DMS53 treated with DMSO at 0.1 percent for 48 hours (cell line): ENCODE results near the gene PRMT1.
A peak's percentile ranks its signal among the peaks of the same experiment; 100 is the strongest.

Experiments used
- DNase-seq: peaks from one replicate; lab custom pipeline; 2025; ENCODE audit not compliant: unreplicated experiment; lab: John Stamatoyannopoulos, UW

The PRMT1 gene

DNA sequence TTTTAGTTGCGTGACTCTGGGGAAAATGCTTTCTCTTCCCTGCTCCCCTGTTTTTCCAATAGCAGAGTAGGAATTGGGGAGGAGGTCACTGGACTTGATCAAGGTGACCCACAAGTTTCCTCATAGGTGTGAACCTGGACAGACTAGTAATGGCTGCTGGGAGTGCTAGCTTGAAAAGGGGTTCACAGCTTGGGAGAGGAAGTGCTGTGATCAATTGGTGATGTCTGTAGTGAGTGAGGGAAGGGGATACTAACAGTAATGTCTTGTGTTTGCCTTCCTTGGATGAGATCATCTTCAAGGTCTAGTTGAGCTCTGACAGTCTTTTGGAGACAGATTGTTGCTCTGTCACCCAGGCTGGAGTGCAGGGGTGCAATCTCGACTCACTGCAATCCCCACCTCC, 9.6 kb upstream of the PRMT1 start:
- no peak for DNase-seq

DNA sequence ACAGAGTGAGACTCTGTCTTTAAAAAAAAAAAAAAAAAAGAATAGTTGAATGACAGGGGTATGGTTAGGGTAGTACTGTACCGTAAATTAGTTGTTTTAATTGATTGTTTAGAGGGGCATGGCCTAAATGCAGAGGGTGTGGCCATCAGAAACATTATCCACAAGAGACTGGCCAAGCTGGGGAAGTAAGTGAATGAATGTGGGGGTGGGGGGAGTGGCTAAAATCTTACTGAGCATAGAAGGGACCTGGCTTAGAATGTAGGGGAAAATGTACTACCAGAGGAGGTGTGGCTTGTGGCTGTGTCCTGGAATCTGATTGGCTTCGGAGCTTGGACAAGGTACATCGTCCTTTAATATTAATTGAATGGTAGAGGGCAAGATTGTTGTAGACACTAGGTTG, 7.6 kb upstream of the PRMT1 start:
- no peak for DNase-seq

- DNase-seq: peak; percentile 80
Observed at GRCh38 chr19:49672131-49672919, 4.7 kb upstream of the PRMT1 start.

GRCh38 chr19:49676136-49676783, 811 bp upstream of the PRMT1 start:
- peak; percentile 81 for DNase-seq

- peak; percentile 100 for DNase-seq
Observed at GRCh38 chr19:49676784-49677230, 264 bp upstream of the PRMT1 start.

- no peak for DNase-seq
Observed at GRCh38 chr19:49677901-49678674, 1.0 kb downstream of the PRMT1 start.

GRCh38 chr19:49678985-49679770, 2.1 kb downstream of the PRMT1 start:
- DNase-seq: no peak

DNA sequence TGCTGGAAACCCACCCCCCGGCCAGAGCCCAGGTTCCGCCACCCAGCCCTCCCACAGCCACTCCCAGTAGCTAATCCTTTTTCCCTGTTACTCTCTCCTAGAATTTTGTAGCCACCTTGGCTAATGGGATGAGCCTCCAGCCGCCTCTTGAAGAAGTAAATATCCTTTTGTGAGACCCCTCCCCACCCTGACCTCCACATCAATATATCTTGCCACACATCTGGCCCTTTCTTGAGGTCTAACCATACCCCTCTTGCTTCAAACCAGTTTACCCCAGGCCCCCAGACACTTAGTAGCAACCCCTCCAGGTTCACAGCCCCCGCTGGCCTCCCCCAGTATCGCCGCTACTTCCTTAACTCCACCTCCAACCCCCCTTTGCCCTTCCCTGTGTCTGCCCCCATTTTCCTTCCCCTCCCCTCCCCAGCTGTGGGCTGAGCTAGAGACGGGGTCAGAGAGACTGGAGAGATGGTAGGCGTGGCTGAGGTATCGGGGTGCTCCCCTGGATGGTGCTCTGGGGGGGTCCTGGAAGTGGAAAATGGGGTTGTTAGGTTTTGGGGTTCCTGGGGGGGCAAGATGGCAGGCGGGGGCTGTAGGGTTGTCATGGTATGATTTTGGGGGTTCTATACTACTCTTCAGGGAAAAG, 2.8 kb downstream of the PRMT1 start:
- DNase-seq: no peak

GRCh38 chr19:49680421-49681351, 3.6 kb downstream of the PRMT1 start:
- peak; percentile 62 for DNase-seq

DNA sequence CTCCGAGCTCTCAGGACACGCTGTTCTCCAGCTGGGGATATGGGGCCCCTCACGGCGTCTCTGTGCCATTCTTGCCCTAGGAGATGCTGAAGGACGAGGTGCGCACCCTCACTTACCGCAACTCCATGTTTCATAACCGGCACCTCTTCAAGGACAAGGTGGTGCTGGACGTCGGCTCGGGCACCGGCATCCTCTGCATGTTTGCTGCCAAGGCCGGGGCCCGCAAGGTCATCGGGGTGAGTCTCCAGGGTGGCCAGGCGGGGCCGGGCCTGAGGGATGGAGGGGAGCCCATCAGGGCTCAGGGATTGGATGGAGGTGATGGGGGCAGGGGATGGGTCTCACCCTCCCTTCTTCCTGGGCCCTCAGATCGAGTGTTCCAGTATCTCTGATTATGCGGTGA, 4.8 kb downstream of the PRMT1 start:
- no peak for DNase-seq

DNA sequence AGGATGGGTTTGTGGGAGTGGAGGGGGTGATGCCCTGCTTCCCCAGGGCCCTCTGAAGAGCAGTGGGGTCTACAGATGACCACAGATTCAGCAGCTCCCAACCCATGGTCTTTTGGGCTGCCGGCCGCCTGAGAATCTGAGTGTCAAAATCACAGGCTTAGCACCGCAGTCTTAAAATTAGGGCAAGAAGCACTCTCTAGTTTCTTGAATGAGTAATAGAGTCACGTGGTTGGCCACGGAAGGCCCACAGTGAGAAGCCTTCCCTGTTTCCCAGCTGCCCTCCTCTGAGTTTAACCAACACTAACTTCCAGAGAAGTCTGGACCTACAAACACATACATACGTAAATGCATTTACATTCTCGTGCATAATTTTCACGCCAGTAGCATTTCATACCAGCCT, 5.2 kb downstream of the PRMT1 start:
- no peak for DNase-seq

GRCh38 chr19:49683814-49684250, 6.8 kb downstream of the PRMT1 start:
- DNase-seq: no peak

DNA sequence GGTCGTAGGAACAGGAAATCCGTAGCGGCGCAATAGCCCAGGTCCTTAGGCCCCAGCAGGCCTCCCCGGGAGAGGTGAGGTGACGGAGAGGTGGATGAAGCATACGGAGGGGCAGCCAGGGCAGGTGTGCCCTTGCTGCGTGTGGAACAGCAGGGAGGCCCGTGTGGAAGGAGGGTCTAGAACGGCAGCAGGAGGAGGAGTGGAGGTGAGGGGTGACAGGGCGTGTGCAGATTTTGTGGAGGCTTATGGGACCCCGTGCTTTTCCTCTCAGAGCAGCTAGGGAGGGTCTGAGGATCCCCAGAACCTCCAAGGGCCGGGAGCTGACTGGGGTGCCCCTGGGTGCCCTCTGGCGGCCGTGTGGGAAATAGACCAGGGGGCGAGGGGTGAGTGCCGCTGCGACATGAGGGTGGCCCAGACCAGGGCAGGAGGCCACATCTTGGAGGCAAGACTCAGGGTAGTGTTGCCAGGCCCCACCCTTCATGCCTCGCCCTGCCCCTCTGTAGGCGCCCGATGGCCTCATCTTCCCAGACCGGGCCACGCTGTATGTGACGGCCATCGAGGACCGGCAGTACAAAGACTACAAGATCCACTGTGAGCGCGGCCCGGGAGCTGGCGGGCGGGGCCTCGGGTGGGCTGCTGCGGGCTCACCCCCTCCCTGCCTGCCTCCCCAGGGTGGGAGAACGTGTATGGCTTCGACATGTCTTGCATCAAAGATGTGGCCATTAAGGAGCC, 7.3 kb downstream of the PRMT1 start:
- DNase-seq: no peak

- DNase-seq: no peak
Observed at GRCh38 chr19:49684983-49685553, 8.0 kb downstream of the PRMT1 start.

- no peak for DNase-seq
Observed at GRCh38 chr19:49685845-49686332, 8.8 kb downstream of the PRMT1 start.

GRCh38 chr19:49686503-49687088, 9.5 kb downstream of the PRMT1 start:
- DNase-seq: no peak

DNA sequence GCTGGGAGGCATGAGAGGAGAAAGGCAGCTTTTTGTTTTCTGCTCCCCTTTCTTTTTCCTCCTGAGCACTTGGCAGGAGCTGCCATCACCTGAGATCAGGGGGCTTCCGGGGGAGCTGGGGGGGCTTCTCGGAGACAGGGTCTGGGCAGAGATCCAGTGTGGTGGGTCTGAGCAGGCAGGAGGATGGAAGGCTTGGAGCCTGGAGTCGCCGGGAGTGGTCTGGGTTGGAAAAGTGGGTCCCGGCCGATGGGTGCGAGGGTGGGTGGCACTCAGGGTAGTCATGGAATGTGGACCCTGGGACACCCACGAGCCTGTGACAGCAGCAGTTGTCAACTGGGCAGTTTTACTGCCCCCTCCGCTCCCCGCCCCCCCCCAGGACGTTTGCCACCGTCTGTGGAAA, 10.1 kb downstream of the PRMT1 start:
- DNase-seq: no peak
